Adrenal gland (tissue), 5 donors: Measurements from ENCODE around the gene ITFG2.

ENCODE experiments used
- POLR2A ChIP-seq, 2 donors: fragments of 450-650 bp; IDR thresholded peaks; one replicate each; pipeline ENCODE4 v1.6.1; 2017; ENCODE audit warnings: antibody characterized with exemption in 2 of 2, mild to moderate bottlenecking in 2 of 2, moderate library complexity in 1 of 2
- TF ChIP-seq, protein P1 (sequence below), 6 experiments: fragments of 450-650 bp in 4 of 6; fragments of 200-600 bp in 2 of 6; sonication (generic) in 1 of 6; IDR thresholded peaks; 1 replicate in 5 of 6; 2 replicates in 1 of 6; pipeline versions ENCODE4 v1.5.1 to v1.8.0; 2016 to 2021; ENCODE audit warnings: antibody characterized with exemption in 6 of 6, mild to moderate bottlenecking in 2 of 6, moderate library complexity in 1 of 6
- donor health status: DM: no; HTN: no; CAD: no.

DNA sequence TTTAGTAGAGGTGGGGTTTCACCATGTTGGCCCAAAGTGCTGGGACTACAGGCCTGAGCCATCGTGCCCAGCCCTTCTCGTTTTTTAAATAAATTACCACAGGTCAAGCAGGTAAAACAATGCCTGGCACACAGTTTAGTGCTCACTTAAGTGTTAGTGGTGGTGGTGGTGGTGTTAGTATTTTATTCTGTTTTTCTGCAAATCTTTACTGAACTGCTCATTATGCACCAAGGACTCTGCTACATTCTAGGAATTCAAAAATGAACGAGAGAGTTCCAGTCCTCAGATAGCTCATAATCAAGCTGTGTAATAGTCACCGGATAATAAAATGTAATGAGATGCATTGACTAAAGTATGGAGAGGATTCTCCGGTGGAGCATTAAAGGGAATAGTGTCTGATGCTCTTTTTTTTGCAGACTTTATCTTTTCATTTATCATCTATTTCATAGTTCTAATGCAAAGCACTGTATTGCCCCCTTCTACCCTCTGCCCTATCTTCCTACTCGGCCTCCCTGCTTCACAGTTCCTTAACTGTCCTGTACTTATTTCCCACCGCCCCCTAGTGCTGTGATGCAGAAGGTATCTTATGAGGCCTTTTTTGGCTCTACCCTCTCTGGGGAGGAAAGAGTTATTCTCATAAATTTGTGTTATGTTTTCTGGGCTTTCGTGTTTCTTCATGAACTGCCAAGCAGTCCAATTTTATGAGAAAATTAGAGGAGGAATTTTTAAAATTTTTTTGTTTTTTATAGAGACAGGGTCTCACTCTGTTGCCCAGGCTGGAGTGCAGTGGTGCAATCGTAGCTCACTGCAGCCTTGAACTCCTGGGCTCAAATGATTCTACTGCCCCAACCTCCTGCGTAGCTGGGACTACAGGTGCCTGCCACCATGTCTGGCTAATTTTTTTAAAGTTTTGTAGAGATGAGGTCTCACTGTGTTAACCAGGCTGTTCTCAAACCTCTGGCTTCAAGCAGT is 1.0 kb downstream of the ITFG2 start:
- TF ChIP-seq, protein P1, sequence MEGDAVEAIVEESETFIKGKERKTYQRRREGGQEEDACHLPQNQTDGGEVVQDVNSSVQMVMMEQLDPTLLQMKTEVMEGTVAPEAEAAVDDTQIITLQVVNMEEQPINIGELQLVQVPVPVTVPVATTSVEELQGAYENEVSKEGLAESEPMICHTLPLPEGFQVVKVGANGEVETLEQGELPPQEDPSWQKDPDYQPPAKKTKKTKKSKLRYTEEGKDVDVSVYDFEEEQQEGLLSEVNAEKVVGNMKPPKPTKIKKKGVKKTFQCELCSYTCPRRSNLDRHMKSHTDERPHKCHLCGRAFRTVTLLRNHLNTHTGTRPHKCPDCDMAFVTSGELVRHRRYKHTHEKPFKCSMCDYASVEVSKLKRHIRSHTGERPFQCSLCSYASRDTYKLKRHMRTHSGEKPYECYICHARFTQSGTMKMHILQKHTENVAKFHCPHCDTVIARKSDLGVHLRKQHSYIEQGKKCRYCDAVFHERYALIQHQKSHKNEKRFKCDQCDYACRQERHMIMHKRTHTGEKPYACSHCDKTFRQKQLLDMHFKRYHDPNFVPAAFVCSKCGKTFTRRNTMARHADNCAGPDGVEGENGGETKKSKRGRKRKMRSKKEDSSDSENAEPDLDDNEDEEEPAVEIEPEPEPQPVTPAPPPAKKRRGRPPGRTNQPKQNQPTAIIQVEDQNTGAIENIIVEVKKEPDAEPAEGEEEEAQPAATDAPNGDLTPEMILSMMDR (IDR thresholded peaks at IDR 0.05), result peak; percentile 25 to 72 (median 57)
- TF ChIP-seq POLR2A (IDR thresholded peaks at IDR 0.05), result no peak
